Measurements from ENCODE around the gene DSCAML1. TPM values are rescaled to one million over a fixed set of nuclear protein-coding genes. Genes with fewer than 3 reads are reported as not detected.

Gene DSCAML1
- total and polyA plus RNA-seq, 2 of the 8 experiments (the other 6 are each of a cell fraction or from before 2014, with no cell fraction given) = 0.19 to 0.24 TPM

DNA sequence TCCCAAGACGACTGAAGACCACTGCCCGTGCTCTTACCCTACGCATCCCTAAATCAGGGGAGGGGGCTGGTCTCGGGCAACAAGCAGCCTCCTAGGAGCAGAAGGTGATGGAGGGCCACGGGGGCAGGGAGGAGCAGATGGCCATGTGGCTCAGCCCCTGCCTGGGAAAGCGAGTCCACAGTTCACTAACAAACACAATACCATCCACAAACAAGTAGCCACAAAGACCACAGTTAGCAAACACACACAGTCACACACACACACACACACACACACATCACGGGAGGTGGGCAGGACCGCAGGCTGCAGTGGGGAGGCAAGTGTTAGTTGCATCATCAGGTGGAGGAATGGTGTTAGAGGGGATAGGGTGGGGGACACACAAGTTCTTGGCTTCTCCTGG, 40.8 kb upstream of the DSCAML1 start:
- TF ChIP-seq JUN (IDR thresholded peaks at IDR 0.05; ENCODE audit: low read depth, low read length) (no peak), MAFK (IDR thresholded peaks at IDR 0.05; ENCODE audit: low read depth, low read length) (no peak), RXRA (IDR thresholded peaks at IDR 0.05; ENCODE audit: insufficient read depth, low read depth, low read length) (no peak), SP4 (IDR thresholded peaks at IDR 0.05; ENCODE audit: low read length) (no peak), CREB1 (IDR thresholded peaks at IDR 0.05) (no peak), BRCA1 (IDR thresholded peaks at IDR 0.05; ENCODE audit: low read depth, low read length) (no peak), BCL11A (IDR thresholded peaks at IDR 0.05; ENCODE audit: low read depth in 2 of 2, low read length in 2 of 2) (no peak), EP300 (IDR thresholded peaks at IDR 0.05; ENCODE audit: borderline replicate concordance in 1 of 2, low read depth in 2 of 2, low read length in 2 of 2) (no peak), PHF8 (conservative IDR thresholded peaks at IDR 0.05; ENCODE audit: low read depth, low read length) (no peak)
- POLR2A ChIA-PET (ENCODE audit: partially characterized antibody) = interaction anchor here (0.7 kb wide), 1 partner anchor 99 kb away, joined by 4 read pairs; no protein-coding TSS in a partner anchor
- H3K14ac ChIP-seq (ENCODE audit: insufficient read length) = no peak overlapping the region
- no peak overlapping the region for H3K4ac ChIP-seq (replicated peaks; ENCODE audit: insufficient read length, low read depth, low read length)
- no peak overlapping the region for H3K18ac ChIP-seq (ENCODE audit: extremely low read depth, low read length)
- H3K9ac ChIP-seq (replicated peaks in 1 of 4; ENCODE audit: extremely low read depth in 1 of 4, low read depth in 3 of 4, low read length in 3 of 4) = no peak overlapping the region
- CTCF ChIA-PET (ENCODE audit: partially characterized antibody) = interaction anchor here (0.7 to 11.9 kb wide), 5 partner anchors 29 to 109 kb away, joined by 3 to 91 read pairs (median 3); no protein-coding TSS in a partner anchor
- FAIRE-seq = no peak
- no peaks in the 10 kb centered on the region for H3K79me2 ChIP-seq (ENCODE audit: control insufficient read depth in 1 of 2, insufficient read depth in 2 of 2, low read length in 2 of 2)
- no peak overlapping the region; the same call in 1 of the 2 replicates for H4K8ac ChIP-seq (ENCODE audit: extremely low read depth, insufficient read depth, low read length)
- H3K27ac ChIP-seq (ENCODE audit: low read depth, low read length) = no peak overlapping the region
- no peak overlapping the region for H4K91ac ChIP-seq (replicated peaks; ENCODE audit: insufficient read length, low read length)
- H3K23ac ChIP-seq (ENCODE audit: insufficient read length) = no peak overlapping the region
- no peak overlapping the region for H3K4me3 ChIP-seq (ENCODE audit: extremely low read depth in 1 of 4, insufficient read depth in 2 of 4, low read depth in 3 of 4, low read length in 4 of 4)
- no peaks in the 10 kb centered on the region for H3K79me1 ChIP-seq (ENCODE audit: low read depth, low read length)
- no peak overlapping the region for H2BK15ac ChIP-seq (ENCODE audit: low read length)
- no peak overlapping the region for H2BK12ac ChIP-seq (ENCODE audit: low read depth, low read length)
- DNase-seq (ENCODE audit: low read depth in 1 of 2, low spot score in 2 of 2) = no peak
- H2BK5ac ChIP-seq (ENCODE audit: low read depth, low read length) = 0 out of 2 replicates have a peak overlapping the region, but pooled peaks have one; percentile 71
- H3K4me2 ChIP-seq (ENCODE audit: insufficient read depth in 1 of 2, low read depth in 2 of 2, low read length in 2 of 2) = no peak overlapping the region
- H2BK20ac ChIP-seq (ENCODE audit: low read length) = no peak overlapping the region
- H4K5ac ChIP-seq (ENCODE audit: insufficient read length, low read depth, low read length) = no peak overlapping the region
- WGBS, 2 experiments (ENCODE audit: extremely low coverage in 1 of 2, insufficient coverage in 1 of 2, insufficient read length in 1 of 2, insufficient replicate concordance in 2 of 2, low coverage in 1 of 2, low lambda C conversion rate in 2 of 2, missing lambda C conversion rate in 1 of 2) = 83% methylated on average over 8 of the region's 8 CpGs; no CpG with 5 or more reads in 1 of the 2 experiments
- no peak overlapping the region for H3K56ac ChIP-seq (replicated peaks; ENCODE audit: insufficient read length, low read depth, low read length)
- H3K27me3 ChIP-seq (replicated peaks in 1 of 4; ENCODE audit: control insufficient read depth in 3 of 4, extremely low read depth in 1 of 4, insufficient read depth in 3 of 4, low read length in 3 of 4) = no peaks in the 10 kb centered on the region
- H2AK5ac ChIP-seq (ENCODE audit: low read depth, low read length) = no peak overlapping the region; the same call in 1 of the 2 replicates
- no peak overlapping the region for H2BK120ac ChIP-seq (replicated peaks; ENCODE audit: low read depth, low read length)
- H3K36me3 ChIP-seq (ENCODE audit: control insufficient read depth in 2 of 4, insufficient read depth in 4 of 4, low read length in 3 of 4) = no peaks in the 10 kb centered on the region; a peak in 1 of 8 replicates
- no peaks in the 10 kb centered on the region; the same call in 1 of the 2 replicates for H3K23me2 ChIP-seq (ENCODE audit: low read depth, low read length)
- no peaks in the 10 kb centered on the region for H4K20me1 ChIP-seq (replicated peaks in 1 of 2; ENCODE audit: control insufficient read depth in 1 of 2, insufficient read depth in 2 of 2, low read length in 2 of 2)
- peaks cover 0 to 6% (median 0%) of the 10 kb centered on the region in 4 experiments; a peak in 2 of 7 replicates for H3K4me1 ChIP-seq (replicated peaks in 1 of 4; ENCODE audit: control insufficient read depth in 3 of 4, insufficient read depth in 4 of 4, low read length in 3 of 4)
- H3K9me3 ChIP-seq (ENCODE audit: insufficient read depth in 2 of 2, low read depth in 1 of 2, low read length in 1 of 2) = no peaks in the 10 kb centered on the region
- no peak overlapping the region for H2AFZ ChIP-seq (ENCODE audit: low read length)

All from H1 (cell line).